SK-N-SH treated with all-trans-retinoic acid at 6 μM for 48 hours (cell line): Measurements from ENCODE around the gene ZNF428.

Experiments
- RARB ChIP-seq: fragments of 250-450 bp; sonication (Bioruptor Pico); IDR thresholded peaks from 2 replicates; pipeline ENCODE4 v1.8.0; 2021; ENCODE audit warnings: mild to moderate bottlenecking, moderate library complexity
- ZNF8 ChIP-seq: fragments of 450-650 bp; formaldehyde crosslinking; IDR thresholded peaks from 2 replicates; pipeline ENCODE4 v1.5.0; 2020; ENCODE audit warnings: mild to moderate bottlenecking, moderate library complexity

GRCh38 chr19:43562226-43562697 is 57.2 kb downstream of the ZNF428 start:
- TF ChIP-seq ZNF8 (no peak), RARB (CRISPR knock-in tag) (no peak)
